ENCODE data around the gene DSE.

DNA sequence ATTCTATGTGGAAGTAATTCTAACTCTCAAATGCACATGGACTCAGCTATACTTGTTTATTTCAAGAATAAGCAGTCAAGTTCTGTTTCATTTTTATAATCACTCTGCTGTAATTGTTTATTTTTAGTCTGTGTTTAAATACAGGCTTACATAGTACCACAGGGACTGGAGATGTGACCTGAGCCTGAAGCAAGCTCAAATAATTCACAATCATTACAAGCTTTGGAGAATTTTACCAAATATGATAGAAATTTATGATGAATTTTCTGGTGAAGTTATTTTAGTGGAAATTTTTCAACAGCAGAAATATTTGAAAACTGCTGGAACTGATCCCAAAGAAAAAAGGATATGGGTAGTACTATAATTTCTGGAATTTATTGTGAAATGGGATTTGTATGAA lies 41.6 kb upstream of the DSE start:
- TF ChIP-seq, protein P1, sequence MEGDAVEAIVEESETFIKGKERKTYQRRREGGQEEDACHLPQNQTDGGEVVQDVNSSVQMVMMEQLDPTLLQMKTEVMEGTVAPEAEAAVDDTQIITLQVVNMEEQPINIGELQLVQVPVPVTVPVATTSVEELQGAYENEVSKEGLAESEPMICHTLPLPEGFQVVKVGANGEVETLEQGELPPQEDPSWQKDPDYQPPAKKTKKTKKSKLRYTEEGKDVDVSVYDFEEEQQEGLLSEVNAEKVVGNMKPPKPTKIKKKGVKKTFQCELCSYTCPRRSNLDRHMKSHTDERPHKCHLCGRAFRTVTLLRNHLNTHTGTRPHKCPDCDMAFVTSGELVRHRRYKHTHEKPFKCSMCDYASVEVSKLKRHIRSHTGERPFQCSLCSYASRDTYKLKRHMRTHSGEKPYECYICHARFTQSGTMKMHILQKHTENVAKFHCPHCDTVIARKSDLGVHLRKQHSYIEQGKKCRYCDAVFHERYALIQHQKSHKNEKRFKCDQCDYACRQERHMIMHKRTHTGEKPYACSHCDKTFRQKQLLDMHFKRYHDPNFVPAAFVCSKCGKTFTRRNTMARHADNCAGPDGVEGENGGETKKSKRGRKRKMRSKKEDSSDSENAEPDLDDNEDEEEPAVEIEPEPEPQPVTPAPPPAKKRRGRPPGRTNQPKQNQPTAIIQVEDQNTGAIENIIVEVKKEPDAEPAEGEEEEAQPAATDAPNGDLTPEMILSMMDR (conservative IDR thresholded peaks at IDR 0.05), result no peak
- TF ChIP-seq EZH2 (IDR thresholded peaks at IDR 0.05; ENCODE audit: low read depth), result no peak

Measured in PC-9 (cell line).